ENCODE data around the gene ATP6V0A1.

DNA sequence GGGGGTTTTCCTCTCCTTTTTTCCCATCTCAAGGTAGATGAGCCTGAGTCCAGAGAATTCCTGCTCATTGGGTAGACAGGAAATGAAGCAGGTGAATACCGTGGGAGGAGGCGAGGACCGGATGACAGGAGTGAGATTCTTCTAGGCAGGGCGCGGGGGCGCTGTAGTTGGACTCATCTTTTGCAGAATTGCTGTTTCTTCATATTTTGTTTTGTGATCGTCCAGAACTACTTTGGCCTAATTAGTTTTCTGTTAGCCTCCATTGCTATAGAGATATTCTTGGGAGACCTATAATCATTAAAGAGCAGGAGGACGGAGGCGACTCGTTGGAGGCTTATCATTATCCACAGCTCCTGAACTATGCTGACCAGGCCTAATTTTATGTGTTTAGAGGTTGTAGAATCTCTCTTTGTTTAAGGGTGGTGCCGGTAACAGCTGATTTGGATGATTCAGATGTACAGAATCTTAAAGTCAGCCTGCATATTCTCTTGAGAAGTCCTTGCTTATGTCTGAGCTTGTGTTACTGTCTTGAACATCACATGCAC lies 650 bp downstream of the ATP6V0A1 start:
- TF ChIP-seq CTCF (IDR thresholded peaks at IDR 0.05) (peak in 1 of 7 experiments; percentile 9), EP300 (IDR thresholded peaks at IDR 0.05) (no peak), POLR2AphosphoS5 (IDR thresholded peaks at IDR 0.05) (no peak)
